ENCODE measurements around the gene FXN. TPM values are rescaled to one million over a fixed set of nuclear protein-coding genes. Genes with fewer than 3 reads are reported as not detected.

FXN gene
- total RNA-seq, 6 experiments from 2014 or later = 12.5 to 30.4 (median 24.7) TPM

DNA sequence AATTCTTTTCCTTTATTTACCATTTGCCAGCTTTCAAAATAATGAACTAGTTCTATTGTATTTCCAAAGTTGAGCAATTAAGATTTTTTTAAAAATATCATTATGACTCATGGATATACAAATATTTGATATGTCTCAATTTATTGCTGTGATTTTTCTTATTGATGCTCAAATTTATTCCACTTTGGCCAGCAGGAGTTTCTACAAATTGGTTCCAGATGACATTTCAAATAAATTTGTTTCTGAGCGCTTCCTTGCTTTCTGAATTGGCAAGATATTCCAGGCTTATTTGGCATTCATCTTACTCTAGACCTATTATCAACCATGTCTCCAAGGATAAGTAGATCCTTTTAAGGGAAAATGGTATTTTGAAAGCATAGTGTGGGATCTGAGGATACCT lies 80.1 kb downstream of the FXN start:
- WGBS (ENCODE audit: insufficient coverage, low coverage, low lambda C conversion rate, missing lambda C conversion rate) = 100% methylated on average over 1 of the region's 1 CpG
- Histone ChIP-seq H3K9me3 (no peaks in the 10 kb centered on the region), H3K27me3 (no peaks in the 10 kb centered on the region), H3K36me3 (no peaks in the 10 kb centered on the region), H3K4me3 (no peak overlapping the region), H3K4me1 (no peaks in the 10 kb centered on the region), H3K27ac (no peak overlapping the region)
- ATAC-seq = no peak
- TF ChIP-seq POLR2A (IDR thresholded peaks at IDR 0.05) = no peak
- TF ChIP-seq, protein P1, sequence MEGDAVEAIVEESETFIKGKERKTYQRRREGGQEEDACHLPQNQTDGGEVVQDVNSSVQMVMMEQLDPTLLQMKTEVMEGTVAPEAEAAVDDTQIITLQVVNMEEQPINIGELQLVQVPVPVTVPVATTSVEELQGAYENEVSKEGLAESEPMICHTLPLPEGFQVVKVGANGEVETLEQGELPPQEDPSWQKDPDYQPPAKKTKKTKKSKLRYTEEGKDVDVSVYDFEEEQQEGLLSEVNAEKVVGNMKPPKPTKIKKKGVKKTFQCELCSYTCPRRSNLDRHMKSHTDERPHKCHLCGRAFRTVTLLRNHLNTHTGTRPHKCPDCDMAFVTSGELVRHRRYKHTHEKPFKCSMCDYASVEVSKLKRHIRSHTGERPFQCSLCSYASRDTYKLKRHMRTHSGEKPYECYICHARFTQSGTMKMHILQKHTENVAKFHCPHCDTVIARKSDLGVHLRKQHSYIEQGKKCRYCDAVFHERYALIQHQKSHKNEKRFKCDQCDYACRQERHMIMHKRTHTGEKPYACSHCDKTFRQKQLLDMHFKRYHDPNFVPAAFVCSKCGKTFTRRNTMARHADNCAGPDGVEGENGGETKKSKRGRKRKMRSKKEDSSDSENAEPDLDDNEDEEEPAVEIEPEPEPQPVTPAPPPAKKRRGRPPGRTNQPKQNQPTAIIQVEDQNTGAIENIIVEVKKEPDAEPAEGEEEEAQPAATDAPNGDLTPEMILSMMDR (IDR thresholded peaks at IDR 0.05) = no peak
- DNase-seq = no peak
- intact Hi-C loops (cut with DNase I) = no loop called here

DNA sequence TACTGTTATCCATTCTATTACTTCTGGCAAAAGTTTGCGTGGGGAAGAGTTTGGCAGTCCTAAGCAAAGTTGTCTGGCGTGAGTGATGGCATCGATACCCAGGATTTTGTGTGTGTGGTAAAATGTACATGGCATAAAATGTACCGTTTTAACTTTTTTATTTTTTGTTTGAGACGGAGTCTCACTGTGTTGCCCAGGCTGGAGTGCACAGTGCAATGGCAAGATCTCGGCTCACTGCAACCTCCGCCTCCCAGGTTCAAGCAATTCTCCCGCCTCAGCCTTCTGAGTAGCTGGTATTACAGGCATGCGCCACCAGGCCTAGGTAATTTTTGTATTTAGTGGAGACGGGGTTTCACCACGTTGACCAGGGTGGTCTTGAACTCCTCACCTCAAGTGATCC lies 83.1 kb downstream of the FXN start:
- DNase-seq (no peak), ATAC-seq (no peak)
- H3K36me3 ChIP-seq = no peaks in the 10 kb centered on the region
- H3K27ac ChIP-seq = no peak overlapping the region
- TF ChIP-seq, protein P1 (IDR thresholded peaks at IDR 0.05) = no peak
- no peak for TF ChIP-seq POLR2A (IDR thresholded peaks at IDR 0.05)
- WGBS (ENCODE audit: insufficient coverage, low coverage, low lambda C conversion rate, missing lambda C conversion rate) = 91% methylated on average over 4 of the region's 11 CpGs
- H3K27me3 ChIP-seq = no peaks in the 10 kb centered on the region
- no peak overlapping the region for H3K4me3 ChIP-seq
- intact Hi-C loops (cut with DNase I) = no loop called here
- H3K4me1 ChIP-seq = peaks cover 0 to 7% (median 2%) of the 10 kb centered on the region in 4 donors
- H3K9me3 ChIP-seq = no peaks in the 10 kb centered on the region

DNA sequence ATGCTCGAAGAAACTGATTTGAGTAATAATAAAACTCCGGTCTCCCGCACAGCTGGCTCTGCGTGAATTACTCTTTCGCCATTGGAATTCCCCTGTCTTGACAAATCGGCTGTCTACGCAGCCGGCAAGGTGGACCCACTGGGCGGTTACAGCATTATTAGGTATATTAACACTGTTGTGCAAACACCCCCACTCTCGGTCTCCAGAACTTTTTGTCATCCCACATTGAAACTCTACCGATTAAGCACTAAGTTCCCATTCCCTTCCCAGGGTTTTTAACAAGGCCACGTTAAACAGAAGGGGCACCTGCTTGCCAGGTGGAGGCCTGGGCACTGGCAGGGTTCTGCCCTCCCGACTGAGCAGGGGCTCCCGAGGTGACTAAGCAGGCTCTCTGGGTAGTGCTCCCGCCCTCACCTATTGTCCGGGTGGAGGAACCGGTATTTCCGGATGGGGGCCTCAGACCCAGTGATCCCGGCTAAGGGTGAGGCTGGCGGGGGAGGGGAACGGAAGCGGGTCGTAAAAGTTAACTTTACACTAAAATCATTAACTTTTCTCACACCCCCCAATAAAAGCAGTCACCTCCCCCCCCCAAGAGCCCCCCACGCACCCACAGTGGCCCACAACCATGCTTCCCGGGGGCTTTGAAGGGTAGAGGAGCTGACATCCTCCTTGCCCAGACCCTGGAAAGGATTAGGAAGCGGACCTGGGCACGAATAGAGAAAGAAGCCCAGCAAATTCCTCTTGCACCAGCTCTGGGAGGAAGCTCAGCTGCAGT lies 85.0 kb downstream of the FXN start:
- no peaks in the 10 kb centered on the region for H3K27me3 ChIP-seq
- intact Hi-C loops (cut with DNase I) = loop anchor here in 1 of 2 donors (10.0 kb wide), 1 partner anchor 66 kb away; no protein-coding TSS in a partner anchor
- TF ChIP-seq POLR2A (IDR thresholded peaks at IDR 0.05) = peak; percentile 63
- TF ChIP-seq, protein P1 (IDR thresholded peaks at IDR 0.05) = no peak

DNA sequence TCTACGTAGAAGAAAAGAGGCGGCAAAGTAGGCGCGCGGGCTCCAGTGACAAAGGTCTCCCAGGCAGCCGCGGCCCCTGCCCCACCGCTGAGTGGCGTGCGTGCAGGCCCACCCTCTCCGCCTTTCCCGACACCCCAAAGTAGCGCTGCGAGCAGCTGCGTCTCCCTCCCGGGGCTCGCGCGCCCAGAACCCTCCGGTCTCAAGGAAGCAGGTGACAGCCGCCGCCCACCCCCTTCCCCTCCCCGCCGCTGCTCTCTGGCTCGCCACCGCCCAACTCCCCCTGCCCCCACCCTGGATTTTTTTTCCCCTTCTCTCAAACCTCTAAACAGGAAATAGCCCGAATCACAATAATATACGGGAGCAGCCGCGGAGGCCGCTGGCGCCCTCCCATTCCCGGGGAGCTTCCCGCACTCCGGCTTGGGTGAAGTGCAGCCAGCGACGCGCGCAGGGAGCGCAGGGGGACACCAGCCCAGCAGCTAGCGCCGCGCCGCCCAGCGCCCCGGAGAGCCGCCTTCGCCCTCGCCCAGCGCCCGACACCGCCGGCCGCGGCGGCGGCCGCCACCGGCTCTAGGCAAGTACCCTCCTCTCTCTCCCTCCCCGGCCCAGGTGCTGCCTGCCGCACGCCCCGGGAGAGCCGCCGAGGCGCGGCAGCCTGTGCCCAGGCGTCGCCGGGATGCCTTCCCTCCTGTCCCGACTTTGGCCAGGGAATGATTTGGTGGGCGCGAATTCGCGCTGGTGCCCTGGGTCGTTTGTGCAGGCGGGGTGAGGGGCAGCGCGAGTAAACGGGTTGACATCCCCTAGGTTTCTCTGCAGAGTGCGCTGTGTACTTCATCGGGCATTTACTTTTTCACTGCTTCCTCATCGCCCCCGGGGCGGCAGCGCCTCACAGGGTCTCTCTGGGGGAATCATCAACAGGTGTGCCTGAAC lies 85.9 kb downstream of the FXN start:
- TF ChIP-seq POLR2A (IDR thresholded peaks at IDR 0.05) = no peak
- TF ChIP-seq, protein P1 (IDR thresholded peaks at IDR 0.05) = no peak

More for the DNA sequence above, 85.0 kb downstream of the FXN start:
- DNase-seq = peak; percentile 71 to 73 (median 72)
- no peaks in the 10 kb centered on the region for H3K36me3 ChIP-seq
- H3K27ac ChIP-seq = peak overlapping the region; percentile 89 to 97 (median 91)
- peak overlapping the region; percentile 63 to 87 (median 87) for H3K4me3 ChIP-seq
- ATAC-seq = peak; percentile 57 to 77 (median 75)
- H3K4me1 ChIP-seq = peaks cover 0 to 7% (median 3%) of the 10 kb centered on the region in 4 donors
- no peaks in the 10 kb centered on the region for H3K9me3 ChIP-seq
- 16% methylated on average over 20 of the region's 27 CpGs for WGBS (ENCODE audit: insufficient coverage, low coverage, low lambda C conversion rate, missing lambda C conversion rate)

More for the DNA sequence above, 85.9 kb downstream of the FXN start:
- Histone ChIP-seq H3K4me3 (peak overlapping the region; percentile 63 to 87 (median 87)), H3K36me3 (no peaks in the 10 kb centered on the region), H3K9me3 (no peaks in the 10 kb centered on the region), H3K27me3 (no peaks in the 10 kb centered on the region), H3K4me1 (peaks cover 0 to 14% (median 4%) of the 10 kb centered on the region in 4 donors), H3K27ac (peak overlapping the region; percentile 89 to 97 (median 91))
- intact Hi-C loops (cut with DNase I) = loop anchor here in 1 of 2 donors (10.0 kb wide), 1 partner anchor 67 kb away; no protein-coding TSS in a partner anchor
- WGBS (ENCODE audit: insufficient coverage, low coverage, low lambda C conversion rate, missing lambda C conversion rate) = 0% methylated on average over 13 of the region's 86 CpGs
- peak; percentile 52 to 70 (median 67) for ATAC-seq
- DNase-seq = peak; percentile 65 to 71 (median 69)
